ENCODE results near the gene CHRND. TPM values are rescaled to one million over a fixed set of nuclear protein-coding genes. Genes with fewer than 3 reads are reported as not detected.

The CHRND gene
- total and polyA plus RNA-seq, 4 donors, result not detected

DNA sequence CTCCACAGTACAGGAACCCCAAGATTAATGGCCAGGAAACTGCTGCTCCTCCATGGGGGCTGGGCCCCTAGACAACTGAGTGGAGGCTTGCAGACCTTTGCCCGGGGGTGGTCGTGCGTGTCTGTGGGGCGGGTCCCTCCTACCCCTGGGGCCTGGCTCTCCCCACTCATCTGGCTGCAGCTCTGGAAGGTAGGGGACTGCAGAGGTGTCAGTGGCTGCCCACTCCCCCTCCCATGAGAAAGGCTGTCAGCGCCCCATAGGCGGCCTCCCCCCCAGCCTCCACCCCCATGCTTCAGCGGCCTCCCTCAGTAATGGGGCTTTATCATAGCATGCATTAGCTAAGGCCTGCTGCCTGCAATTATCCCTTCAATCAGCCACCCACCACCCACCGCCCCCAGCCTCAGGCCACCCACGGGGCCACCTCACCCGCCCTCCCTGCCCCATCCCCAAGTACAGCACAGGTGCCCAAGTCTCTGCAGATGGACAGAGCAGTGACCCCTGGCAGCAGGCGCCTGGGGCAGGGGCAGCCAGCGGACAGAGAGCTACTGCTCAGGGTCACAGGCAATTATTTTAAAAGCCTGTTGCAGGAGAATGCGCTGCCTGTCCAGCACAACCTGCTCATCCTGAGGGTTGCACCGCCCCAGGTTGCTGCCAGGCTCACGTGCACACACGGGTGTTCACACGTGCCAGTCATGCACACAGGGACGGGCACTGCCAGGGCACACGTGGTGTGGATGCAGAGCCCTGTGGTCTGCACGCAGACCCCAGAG is 29.3 kb upstream of the CHRND start:
- WGBS, result 75% methylated on average over 20 of the region's 20 CpGs
- DNase-seq (ENCODE audit: low spot score), result no peak
- TF ChIP-seq HNF4A (conservative IDR thresholded peaks at IDR 0.05) (no peak), GABPA (IDR thresholded peaks at IDR 0.05 in 1 of 2, conservative IDR thresholded peaks at IDR 0.05 in 1 of 2) (no peak), NR2F2 (IDR thresholded peaks at IDR 0.05) (no peak), RXRA (IDR thresholded peaks at IDR 0.05) (no peak), HNF4G (IDR thresholded peaks at IDR 0.05) (no peak), FOXA1 (IDR thresholded peaks at IDR 0.05) (no peak), FOXA2 (IDR thresholded peaks at IDR 0.05) (no peak), SP1 (IDR thresholded peaks at IDR 0.05) (no peak), JUND (IDR thresholded peaks at IDR 0.05) (no peak)
- TF ChIP-seq, protein P1, sequence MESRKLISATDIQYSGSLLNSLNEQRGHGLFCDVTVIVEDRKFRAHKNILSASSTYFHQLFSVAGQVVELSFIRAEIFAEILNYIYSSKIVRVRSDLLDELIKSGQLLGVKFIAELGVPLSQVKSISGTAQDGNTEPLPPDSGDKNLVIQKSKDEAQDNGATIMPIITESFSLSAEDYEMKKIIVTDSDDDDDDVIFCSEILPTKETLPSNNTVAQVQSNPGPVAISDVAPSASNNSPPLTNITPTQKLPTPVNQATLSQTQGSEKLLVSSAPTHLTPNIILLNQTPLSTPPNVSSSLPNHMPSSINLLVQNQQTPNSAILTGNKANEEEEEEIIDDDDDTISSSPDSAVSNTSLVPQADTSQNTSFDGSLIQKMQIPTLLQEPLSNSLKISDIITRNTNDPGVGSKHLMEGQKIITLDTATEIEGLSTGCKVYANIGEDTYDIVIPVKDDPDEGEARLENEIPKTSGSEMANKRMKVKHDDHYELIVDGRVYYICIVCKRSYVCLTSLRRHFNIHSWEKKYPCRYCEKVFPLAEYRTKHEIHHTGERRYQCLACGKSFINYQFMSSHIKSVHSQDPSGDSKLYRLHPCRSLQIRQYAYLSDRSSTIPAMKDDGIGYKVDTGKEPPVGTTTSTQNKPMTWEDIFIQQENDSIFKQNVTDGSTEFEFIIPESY (IDR thresholded peaks at IDR 0.05), result no peak
- TF ChIP-seq, protein P2, sequence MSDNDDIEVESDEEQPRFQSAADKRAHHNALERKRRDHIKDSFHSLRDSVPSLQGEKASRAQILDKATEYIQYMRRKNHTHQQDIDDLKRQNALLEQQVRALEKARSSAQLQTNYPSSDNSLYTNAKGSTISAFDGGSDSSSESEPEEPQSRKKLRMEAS (IDR thresholded peaks at IDR 0.05), result no peak
- TF ChIP-seq, protein P3, sequence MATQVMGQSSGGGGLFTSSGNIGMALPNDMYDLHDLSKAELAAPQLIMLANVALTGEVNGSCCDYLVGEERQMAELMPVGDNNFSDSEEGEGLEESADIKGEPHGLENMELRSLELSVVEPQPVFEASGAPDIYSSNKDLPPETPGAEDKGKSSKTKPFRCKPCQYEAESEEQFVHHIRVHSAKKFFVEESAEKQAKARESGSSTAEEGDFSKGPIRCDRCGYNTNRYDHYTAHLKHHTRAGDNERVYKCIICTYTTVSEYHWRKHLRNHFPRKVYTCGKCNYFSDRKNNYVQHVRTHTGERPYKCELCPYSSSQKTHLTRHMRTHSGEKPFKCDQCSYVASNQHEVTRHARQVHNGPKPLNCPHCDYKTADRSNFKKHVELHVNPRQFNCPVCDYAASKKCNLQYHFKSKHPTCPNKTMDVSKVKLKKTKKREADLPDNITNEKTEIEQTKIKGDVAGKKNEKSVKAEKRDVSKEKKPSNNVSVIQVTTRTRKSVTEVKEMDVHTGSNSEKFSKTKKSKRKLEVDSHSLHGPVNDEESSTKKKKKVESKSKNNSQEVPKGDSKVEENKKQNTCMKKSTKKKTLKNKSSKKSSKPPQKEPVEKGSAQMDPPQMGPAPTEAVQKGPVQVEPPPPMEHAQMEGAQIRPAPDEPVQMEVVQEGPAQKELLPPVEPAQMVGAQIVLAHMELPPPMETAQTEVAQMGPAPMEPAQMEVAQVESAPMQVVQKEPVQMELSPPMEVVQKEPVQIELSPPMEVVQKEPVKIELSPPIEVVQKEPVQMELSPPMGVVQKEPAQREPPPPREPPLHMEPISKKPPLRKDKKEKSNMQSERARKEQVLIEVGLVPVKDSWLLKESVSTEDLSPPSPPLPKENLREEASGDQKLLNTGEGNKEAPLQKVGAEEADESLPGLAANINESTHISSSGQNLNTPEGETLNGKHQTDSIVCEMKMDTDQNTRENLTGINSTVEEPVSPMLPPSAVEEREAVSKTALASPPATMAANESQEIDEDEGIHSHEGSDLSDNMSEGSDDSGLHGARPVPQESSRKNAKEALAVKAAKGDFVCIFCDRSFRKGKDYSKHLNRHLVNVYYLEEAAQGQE (IDR thresholded peaks at IDR 0.05), result no peak

DNA sequence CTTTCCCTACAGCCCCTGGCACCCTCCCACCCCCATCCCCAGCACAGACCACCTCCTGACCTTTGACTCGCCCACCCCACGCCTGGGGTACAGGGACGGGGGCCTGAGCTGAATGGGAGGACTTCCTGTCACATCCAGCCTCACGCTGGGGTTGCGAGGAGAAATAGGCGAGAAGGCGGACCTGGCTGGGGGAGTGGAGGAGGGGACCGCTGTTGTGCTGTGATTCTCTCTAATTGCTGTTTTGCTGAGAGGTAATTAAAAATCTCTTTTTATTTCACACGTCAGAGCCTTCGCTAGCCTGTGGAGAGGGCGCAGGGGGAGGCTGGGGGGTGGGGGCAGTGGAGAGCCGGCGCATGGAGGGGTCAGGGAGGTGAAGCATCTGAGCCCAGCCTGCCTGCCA is 28.6 kb upstream of the CHRND start:
- no peaks in the 10 kb centered on the region for H3K36me3 ChIP-seq (ENCODE audit: control insufficient read depth in 4 of 4, insufficient read depth in 3 of 4, low read depth in 1 of 4, low read length in 3 of 4)
- no peaks in the 10 kb centered on the region for H3K27me3 ChIP-seq (ENCODE audit: control insufficient read depth in 4 of 4, insufficient read depth in 4 of 4, low read length in 3 of 4)
- H3K4me1 ChIP-seq (ENCODE audit: control insufficient read depth in 4 of 4, insufficient read depth in 4 of 4, low read length in 3 of 4), result peaks cover 0 to 2% (median 0%) of the 10 kb centered on the region in 4 donors
- H3K27ac ChIP-seq (ENCODE audit: low read depth in 1 of 2, low read length in 2 of 2), result no peak overlapping the region
- H3K9me3 ChIP-seq (ENCODE audit: control insufficient read depth in 4 of 4, low read length in 3 of 4), result no peaks in the 10 kb centered on the region
- no peak overlapping the region for H3K4me3 ChIP-seq (ENCODE audit: low read depth in 1 of 3, low read length in 3 of 3)
- no peak overlapping the region for H3K9ac ChIP-seq (ENCODE audit: low read depth in 1 of 2, low read length in 2 of 2)
- 82% methylated on average over 13 of the region's 13 CpGs for WGBS
- DNase-seq (ENCODE audit: low spot score), result no peak
- TF ChIP-seq, protein P2 (IDR thresholded peaks at IDR 0.05), result no peak
- TF ChIP-seq, protein P3 (IDR thresholded peaks at IDR 0.05), result no peak
- TF ChIP-seq RXRA (IDR thresholded peaks at IDR 0.05), result no peak
- TF ChIP-seq GABPA (IDR thresholded peaks at IDR 0.05 in 1 of 2, conservative IDR thresholded peaks at IDR 0.05 in 1 of 2), result no peak
- TF ChIP-seq FOXA1 (IDR thresholded peaks at IDR 0.05), result no peak
- TF ChIP-seq RAD21 (IDR thresholded peaks at IDR 0.05), result no peak
- no peak for TF ChIP-seq JUND (IDR thresholded peaks at IDR 0.05)
- no peak for TF ChIP-seq EGR1 (IDR thresholded peaks at IDR 0.05; ENCODE audit: low read depth in 2 of 2)
- no peak for TF ChIP-seq YY1 (IDR thresholded peaks at IDR 0.05)
- no peak for TF ChIP-seq NR2F2 (IDR thresholded peaks at IDR 0.05)
- no peak for TF ChIP-seq SP1 (IDR thresholded peaks at IDR 0.05)
- TF ChIP-seq FOXA2 (IDR thresholded peaks at IDR 0.05), result no peak
- TF ChIP-seq HNF4A (conservative IDR thresholded peaks at IDR 0.05), result no peak
- TF ChIP-seq, protein P1 (IDR thresholded peaks at IDR 0.05), result no peak
- no peak for TF ChIP-seq TAF1 (conservative IDR thresholded peaks at IDR 0.05)

More for the DNA sequence above, 29.3 kb upstream of the CHRND start:
- H3K27me3 ChIP-seq (ENCODE audit: control insufficient read depth in 4 of 4, insufficient read depth in 4 of 4, low read length in 3 of 4), result no peaks in the 10 kb centered on the region
- H3K4me3 ChIP-seq (ENCODE audit: low read depth in 1 of 3, low read length in 3 of 3), result no peak overlapping the region
- H3K9me3 ChIP-seq (ENCODE audit: control insufficient read depth in 4 of 4, low read length in 3 of 4), result no peaks in the 10 kb centered on the region
- H3K36me3 ChIP-seq (ENCODE audit: control insufficient read depth in 4 of 4, insufficient read depth in 3 of 4, low read depth in 1 of 4, low read length in 3 of 4), result no peaks in the 10 kb centered on the region
- no peak overlapping the region for H3K9ac ChIP-seq (ENCODE audit: low read depth in 1 of 2, low read length in 2 of 2)
- peaks cover 0 to under 1% (median 0%) of the 10 kb centered on the region in 4 donors for H3K4me1 ChIP-seq (ENCODE audit: control insufficient read depth in 4 of 4, insufficient read depth in 4 of 4, low read length in 3 of 4)
- no peak overlapping the region for H3K27ac ChIP-seq (ENCODE audit: low read depth in 1 of 2, low read length in 2 of 2)

Measured in liver (tissue), 9 donors.